Heart left ventricle (tissue), 13 donors: ENCODE measurements around the gene ADAMTS20.

Experiments used
- POLR2A ChIP-seq, 2 donors: fragments of 450-650 bp; IDR thresholded peaks; one replicate each; pipeline ENCODE4 v1.6.1; 2017; ENCODE audit warnings: antibody characterized with exemption in 2 of 2, mild to moderate bottlenecking in 2 of 2, moderate library complexity in 2 of 2
- TF ChIP-seq, protein P1 (sequence below), 12 donors: fragments of 200-600 bp; sonication (generic) in 4 of 12; IDR thresholded peaks; one replicate each; pipeline versions ENCODE4 v1.5.0 to v1.8.0; 2018 to 2022; ENCODE audit warnings: antibody characterized with exemption in 12 of 12, mild to moderate bottlenecking in 5 of 12
- donor health status: ischemic (EF 13 %, LVEDD 7.1; RV severe dilation, severe dysfunction).
- donor health status: DM: no; HTN: yes; CAD: no.
- donor health status: DM: no; HTN: no; CAD: no.
- donor health status: ischemic (EF 25% LVEDD 6.9; RV normal size, moderate dysfunction).
- donor health status: ischemic (EF 25% LVEDD 5.7; RV mildly dilated, moderate dysfunction).
- donor health status: ischemic (EF 35%, LVEDD 5.7; RV mildly dilated, moderate dysfunction).
- donor health status: nonischemic (EF 11% LVEDD 7.7; RV severe dilation, severe dysfunction).
- donor health status: DM: yes; HTN: yes; CAD: no.
- donor health status: PGD.
- donor health status: ischemic (EF 29% LVEDD 5.4; RV normal size, mild dysfunction).
- donor health status: nonischemic (EF 23%, LVEDD 6.1; RV moderate dilation, normal function).

DNA sequence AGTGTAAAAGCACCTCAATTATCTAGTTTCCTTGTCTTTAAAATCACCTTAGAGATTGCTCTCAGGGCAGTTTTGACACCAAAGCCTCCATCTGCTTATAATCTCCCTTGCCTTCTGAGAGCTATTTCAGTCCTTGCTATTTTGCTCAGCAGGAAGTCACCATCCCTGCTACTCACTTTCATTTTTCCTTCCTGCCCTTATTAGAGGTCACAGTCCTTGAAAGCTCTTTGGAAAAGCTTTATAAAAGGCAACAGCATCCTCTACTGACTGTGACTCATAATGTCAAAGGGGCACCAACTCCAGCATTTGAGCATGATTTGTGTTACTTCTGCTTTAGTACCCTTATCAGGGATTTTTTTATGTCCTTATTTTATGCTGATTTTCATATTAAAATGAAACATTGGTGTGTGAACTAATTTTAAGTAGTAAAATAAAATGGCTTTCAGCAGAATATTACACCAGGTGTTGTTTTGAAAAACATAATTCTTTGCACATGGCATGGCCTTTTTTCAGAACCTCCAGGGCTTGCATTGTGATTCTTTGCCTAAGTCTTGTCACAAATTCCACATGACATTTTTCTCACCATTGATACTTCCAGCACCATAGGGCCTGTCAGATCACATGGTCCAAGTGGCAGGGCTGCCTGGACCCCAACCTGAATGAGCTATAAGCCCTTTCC lies 213.0 kb downstream of the ADAMTS20 start:
- TF ChIP-seq, protein P1, sequence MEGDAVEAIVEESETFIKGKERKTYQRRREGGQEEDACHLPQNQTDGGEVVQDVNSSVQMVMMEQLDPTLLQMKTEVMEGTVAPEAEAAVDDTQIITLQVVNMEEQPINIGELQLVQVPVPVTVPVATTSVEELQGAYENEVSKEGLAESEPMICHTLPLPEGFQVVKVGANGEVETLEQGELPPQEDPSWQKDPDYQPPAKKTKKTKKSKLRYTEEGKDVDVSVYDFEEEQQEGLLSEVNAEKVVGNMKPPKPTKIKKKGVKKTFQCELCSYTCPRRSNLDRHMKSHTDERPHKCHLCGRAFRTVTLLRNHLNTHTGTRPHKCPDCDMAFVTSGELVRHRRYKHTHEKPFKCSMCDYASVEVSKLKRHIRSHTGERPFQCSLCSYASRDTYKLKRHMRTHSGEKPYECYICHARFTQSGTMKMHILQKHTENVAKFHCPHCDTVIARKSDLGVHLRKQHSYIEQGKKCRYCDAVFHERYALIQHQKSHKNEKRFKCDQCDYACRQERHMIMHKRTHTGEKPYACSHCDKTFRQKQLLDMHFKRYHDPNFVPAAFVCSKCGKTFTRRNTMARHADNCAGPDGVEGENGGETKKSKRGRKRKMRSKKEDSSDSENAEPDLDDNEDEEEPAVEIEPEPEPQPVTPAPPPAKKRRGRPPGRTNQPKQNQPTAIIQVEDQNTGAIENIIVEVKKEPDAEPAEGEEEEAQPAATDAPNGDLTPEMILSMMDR (IDR thresholded peaks at IDR 0.05), result peak in 11 of 12 donors; percentile 47 to 83 (median 70)
- TF ChIP-seq POLR2A (IDR thresholded peaks at IDR 0.05), result no peak
